HEK293 (cell line): ENCODE data around the gene TET1.

Experiments
- CTCF ChIA-PET: fragments of 350-600 bp; formaldehyde crosslinking; extraction: SDS; loops from one replicate; lab custom pipeline; 2021; ENCODE audit warnings: antibody characterized with exemption; lab: Yijun Ruan, JAX
- POLR2A ChIA-PET: fragments of 300-600 bp; formaldehyde crosslinking; extraction: SDS; loops from one replicate; lab custom pipeline; 2020; ENCODE audit warnings: antibody characterized with exemption, inconsistent platforms; lab: Yijun Ruan, JAX
- H3K27ac ChIP-seq: fragments of 200-500 bp; sonication (Bioruptor generic); 2 replicates; pipeline ENCODE4 v1.5.1; 2014; ENCODE audit warnings: low read depth, low read length, control low read depth, inconsistent platforms; ENCODE audit errors: extremely low read depth
- H3K36me3 ChIP-seq, 2 experiments: fragments of 200-500 bp in 1 of 2; sonication (Bioruptor generic) in 1 of 2; 1 replicate in 1 of 2; 2 replicates in 1 of 2; pipeline ENCODE4 v1.5.1; 2014 to 2017; ENCODE audit warnings: inconsistent platforms in 2 of 2, low read length in 2 of 2; ENCODE audit not compliant: control insufficient read depth in 2 of 2, insufficient read depth in 1 of 2
- H3K4me1 ChIP-seq: fragments of 200-500 bp; sonication (Bioruptor generic); 2 replicates; pipeline ENCODE4 v1.5.1; 2014; ENCODE audit warnings: mild to moderate bottlenecking, low read length, inconsistent platforms; ENCODE audit not compliant: control insufficient read depth, insufficient read depth
- H3K4me3 ChIP-seq: 2 replicates; pipeline ENCODE4 v1.5.1; 2011; ENCODE audit warnings: low read depth, mild to moderate bottlenecking, control low read depth, low read length, moderate library complexity
- H3K9me3 ChIP-seq: fragments of 200-500 bp; sonication (Bioruptor generic); 2 replicates; pipeline ENCODE4 v1.5.1; 2014; ENCODE audit warnings: low read depth, low read length, inconsistent platforms; ENCODE audit not compliant: control insufficient read depth, insufficient read depth
- HIC1 ChIP-seq: fragments of 450-650 bp; formaldehyde crosslinking; IDR thresholded peaks from 2 replicates; pipeline ENCODE4 v1.5.1; 2016; ENCODE audit warnings: missing biosample characterization, missing genetic modification characterization
- PRDM6 ChIP-seq: fragments of 450-650 bp; formaldehyde crosslinking; IDR thresholded peaks from 2 replicates; pipeline ENCODE4 v1.5.1; 2017; ENCODE audit warnings: missing biosample characterization, missing genetic modification characterization
- ZFHX2 ChIP-seq: fragments of 450-650 bp; formaldehyde crosslinking; conservative IDR thresholded peaks from 2 replicates; pipeline ENCODE4 v1.5.1; 2016; ENCODE audit warnings: missing biosample characterization, missing genetic modification characterization
- ZNF121 ChIP-seq: fragments of 450-650 bp; formaldehyde crosslinking; IDR thresholded peaks from 2 replicates; pipeline ENCODE4 v1.5.1; 2016; ENCODE audit warnings: missing biosample characterization, missing genetic modification characterization
- ZNF132 ChIP-seq: fragments of 450-650 bp; formaldehyde crosslinking; IDR thresholded peaks from 2 replicates; pipeline ENCODE4 v1.5.1; 2017; ENCODE audit warnings: missing biosample characterization, missing genetic modification characterization, borderline replicate concordance
- ZNF37A ChIP-seq: fragments of 450-650 bp; IDR thresholded peaks from 2 replicates; pipeline ENCODE4 v1.5.1; 2018; ENCODE audit warnings: missing biosample characterization, missing genetic modification characterization
- ZNF423 ChIP-seq: fragments of 450-650 bp; formaldehyde crosslinking; IDR thresholded peaks from 2 replicates; pipeline ENCODE4 v1.5.1; 2016; ENCODE audit warnings: missing biosample characterization, missing genetic modification characterization
- ZNF501 ChIP-seq: fragments of 450-650 bp; formaldehyde crosslinking; IDR thresholded peaks from 2 replicates; pipeline ENCODE4 v1.5.1; 2016; ENCODE audit warnings: missing biosample characterization, missing genetic modification characterization
- ZNF830 ChIP-seq: fragments of 450-650 bp; IDR thresholded peaks from 2 replicates; pipeline ENCODE4 v1.5.0; 2018; ENCODE audit warnings: missing biosample characterization, missing genetic modification characterization, low read depth, mild to moderate bottlenecking, moderate library complexity
- TF ChIP-seq, protein P1 (sequence below): fragments of 450-650 bp; formaldehyde crosslinking; IDR thresholded peaks from 2 replicates; pipeline ENCODE4 v1.5.1; 2016; ENCODE audit warnings: missing biosample characterization, missing genetic modification characterization

Gene TET1

DNA sequence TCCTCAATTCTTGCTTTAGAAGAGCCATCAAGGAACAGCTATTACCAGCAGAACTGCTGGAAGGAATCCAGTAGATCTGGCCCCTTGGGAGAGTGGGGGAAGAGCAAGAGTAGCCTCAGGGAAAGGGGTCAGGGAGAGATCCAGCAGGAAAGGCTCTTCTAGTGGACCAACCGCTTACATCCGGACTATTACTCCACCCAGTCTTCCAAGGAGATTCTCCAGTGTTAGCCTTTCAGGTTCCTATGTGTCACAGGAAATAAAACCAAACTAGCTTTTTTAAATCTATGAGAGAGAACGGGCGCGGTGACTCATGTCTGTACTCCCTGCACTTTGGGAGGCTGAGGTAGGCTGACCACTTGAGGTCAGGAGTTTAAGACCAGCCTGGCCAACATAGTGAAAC, 34.3 kb downstream of the TET1 start (continued):
- TF ChIP-seq PRDM6 (tag by site-specific recombination): no peak
- no peak for TF ChIP-seq ZFHX2 (tag by site-specific recombination)
- TF ChIP-seq, all 188 proteins: peak for 3

GRCh38 chr10:68595513-68595912, 35.4 kb downstream of the TET1 start:
- ChIA-PET POLR2A (interaction anchor here (0.6 to 1.0 kb wide), 2 partner anchors 35 to 45 kb away, joined by 3 read pairs; partner anchors contain the start of gene TET1), CTCF (interaction anchor here (0.6 kb wide), 1 partner anchor 10 kb away, joined by 5 read pairs; no protein-coding TSS in a partner anchor)
- TF ChIP-seq, protein P1, sequence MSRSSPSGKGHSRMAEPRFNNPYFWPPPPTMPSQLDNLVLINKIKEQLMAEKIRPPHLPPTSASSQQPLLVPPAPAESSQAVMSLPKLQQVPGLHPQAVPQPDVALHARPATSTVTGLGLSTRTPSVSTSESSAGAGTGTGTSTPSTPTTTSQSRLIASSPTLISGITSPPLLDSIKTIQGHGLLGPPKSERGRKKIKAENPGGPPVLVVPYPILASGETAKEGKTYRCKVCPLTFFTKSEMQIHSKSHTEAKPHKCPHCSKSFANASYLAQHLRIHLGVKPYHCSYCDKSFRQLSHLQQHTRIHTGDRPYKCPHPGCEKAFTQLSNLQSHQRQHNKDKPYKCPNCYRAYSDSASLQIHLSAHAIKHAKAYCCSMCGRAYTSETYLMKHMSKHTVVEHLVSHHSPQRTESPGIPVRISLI (tag by site-specific recombination): peak; percentile 55; the same call in 1 of the 2 replicates
- TF ChIP-seq ZNF501: no peak
- Histone ChIP-seq H3K4me3 (no peak overlapping the region), H3K4me1 (peaks cover 5% of the 10 kb centered on the region; the same call in 1 of the 2 replicates), H3K36me3 (no peaks in the 10 kb centered on the region; a peak in 1 of 3 replicates), H3K9me3 (no peaks in the 10 kb centered on the region), H3K27ac (no peak overlapping the region)

DNA sequence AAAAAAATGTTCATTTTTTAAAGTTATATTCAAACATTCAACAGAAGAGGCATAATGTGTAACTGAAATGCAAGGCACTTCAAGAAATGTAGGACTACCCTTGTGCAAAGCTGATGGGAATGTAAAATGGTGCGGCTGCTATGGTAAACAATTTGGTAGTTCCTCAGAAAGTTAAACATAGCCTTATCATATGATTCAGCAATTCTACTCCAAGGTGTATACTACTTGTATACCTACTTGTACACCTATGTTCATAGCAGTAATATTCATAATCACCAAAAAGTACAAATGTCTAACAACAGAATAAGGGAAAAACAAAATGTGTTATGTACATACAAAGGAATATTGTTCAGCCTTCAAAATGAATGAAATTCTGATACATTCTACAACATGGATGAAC, 37.3 kb downstream of the TET1 start:
- ChIA-PET POLR2A (interaction anchor here (1.5 kb wide), 1 partner anchor 38 kb away, joined by 4 read pairs; the partner anchor contains the start of gene TET1), CTCF (no interaction called here)
- H3K4me3 ChIP-seq: no peak overlapping the region

More for the DNA sequence above, 37.3 kb downstream of the TET1 start:
- H3K4me1 ChIP-seq: peaks cover 13% of the 10 kb centered on the region
- peaks cover 0 to 5% of the 10 kb centered on the region in 2 experiments; a peak in 2 of 3 replicates for H3K36me3 ChIP-seq
- H3K27ac ChIP-seq: no peak overlapping the region
- TF ChIP-seq, protein P1 (tag by site-specific recombination): no peak
- TF ChIP-seq ZNF830 (tag by site-specific recombination): no peak
- TF ChIP-seq ZNF121: no peak
- TF ChIP-seq ZNF37A: no peak
- TF ChIP-seq HIC1: no peak
- no peak for TF ChIP-seq ZNF423
- no peak for TF ChIP-seq ZNF132 (tag by site-specific recombination)
- H3K9me3 ChIP-seq: no peaks in the 10 kb centered on the region
